PFSK-1 (cell line): ENCODE measurements around the gene BANP.

Experiments
- FOXP2 ChIP-seq: optimal IDR thresholded peaks from 2 replicates; pipeline ENCODE3; 2011; ENCODE audit warnings: borderline replicate concordance, control low read depth, inconsistent platforms; ENCODE audit not compliant: insufficient read depth; ENCODE audit errors: extremely low read length, extremely low read depth
- POLR2AphosphoS5 ChIP-seq: IDR thresholded peaks from 2 replicates; pipeline ENCODE4 v1.6.1; 2012; ENCODE audit warnings: low read depth, mild to moderate bottlenecking, control low read depth, low read length, moderate library complexity
- SIN3A ChIP-seq: IDR thresholded peaks from 2 replicates; pipeline ENCODE4 v1.6.1; 2012; ENCODE audit warnings: mild to moderate bottlenecking, low read length, moderate library complexity, borderline replicate concordance; ENCODE audit not compliant: insufficient read depth
- TAF1 ChIP-seq: IDR thresholded peaks from 2 replicates; pipeline ENCODE4 v1.6.1; 2012; ENCODE audit warnings: low read length, control low read depth, borderline replicate concordance; ENCODE audit not compliant: insufficient read depth
- TF ChIP-seq, protein P1 (sequence below), 2 experiments: IDR thresholded peaks; 2 replicates each; pipeline versions ENCODE4 v1.6.1 to v1.8.0; 2011 to 2012; ENCODE audit warnings: low read depth in 2 of 2, low read length in 2 of 2, control low read depth in 1 of 2, inconsistent platforms in 1 of 2, mild to moderate bottlenecking in 1 of 2, moderate library complexity in 1 of 2; ENCODE audit not compliant: insufficient read depth in 1 of 2

BANP gene

DNA sequence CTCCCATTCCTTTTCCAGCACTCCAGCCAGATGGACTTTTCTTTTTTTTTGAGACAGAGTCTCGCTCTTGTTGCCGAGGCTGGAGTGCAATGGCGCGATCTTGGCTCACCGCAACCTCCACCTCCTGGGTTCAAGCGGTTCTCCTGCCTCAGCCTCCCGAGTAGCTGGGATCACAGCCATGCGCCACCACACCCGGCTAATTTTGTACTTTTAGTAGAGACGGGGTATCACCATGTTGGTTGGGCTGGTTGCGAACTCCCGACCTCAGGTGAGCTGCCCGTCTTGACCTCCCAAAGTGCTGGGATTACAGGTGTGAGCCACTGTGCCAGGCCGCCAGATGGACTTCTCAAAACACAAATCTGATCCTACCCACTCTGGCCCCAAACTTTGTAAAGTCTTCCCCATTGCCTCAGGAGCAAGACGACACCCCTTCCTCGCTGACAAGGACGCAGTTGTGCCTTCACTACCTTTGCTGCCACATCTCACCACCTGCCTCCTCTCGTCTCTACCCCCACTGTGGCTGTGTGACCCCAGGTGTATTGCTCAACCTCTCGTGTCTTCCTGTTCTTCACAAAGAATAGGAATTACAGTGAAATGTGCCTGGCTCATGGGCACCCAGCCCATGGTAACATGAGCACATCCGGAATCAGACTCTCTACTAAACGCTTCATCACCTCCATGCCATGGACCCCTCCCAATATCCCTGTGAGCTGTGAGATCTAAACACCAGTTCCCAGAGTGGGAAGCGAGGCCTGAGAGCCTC lies 3.7 kb upstream of the BANP start:
- TF ChIP-seq, protein P1, sequence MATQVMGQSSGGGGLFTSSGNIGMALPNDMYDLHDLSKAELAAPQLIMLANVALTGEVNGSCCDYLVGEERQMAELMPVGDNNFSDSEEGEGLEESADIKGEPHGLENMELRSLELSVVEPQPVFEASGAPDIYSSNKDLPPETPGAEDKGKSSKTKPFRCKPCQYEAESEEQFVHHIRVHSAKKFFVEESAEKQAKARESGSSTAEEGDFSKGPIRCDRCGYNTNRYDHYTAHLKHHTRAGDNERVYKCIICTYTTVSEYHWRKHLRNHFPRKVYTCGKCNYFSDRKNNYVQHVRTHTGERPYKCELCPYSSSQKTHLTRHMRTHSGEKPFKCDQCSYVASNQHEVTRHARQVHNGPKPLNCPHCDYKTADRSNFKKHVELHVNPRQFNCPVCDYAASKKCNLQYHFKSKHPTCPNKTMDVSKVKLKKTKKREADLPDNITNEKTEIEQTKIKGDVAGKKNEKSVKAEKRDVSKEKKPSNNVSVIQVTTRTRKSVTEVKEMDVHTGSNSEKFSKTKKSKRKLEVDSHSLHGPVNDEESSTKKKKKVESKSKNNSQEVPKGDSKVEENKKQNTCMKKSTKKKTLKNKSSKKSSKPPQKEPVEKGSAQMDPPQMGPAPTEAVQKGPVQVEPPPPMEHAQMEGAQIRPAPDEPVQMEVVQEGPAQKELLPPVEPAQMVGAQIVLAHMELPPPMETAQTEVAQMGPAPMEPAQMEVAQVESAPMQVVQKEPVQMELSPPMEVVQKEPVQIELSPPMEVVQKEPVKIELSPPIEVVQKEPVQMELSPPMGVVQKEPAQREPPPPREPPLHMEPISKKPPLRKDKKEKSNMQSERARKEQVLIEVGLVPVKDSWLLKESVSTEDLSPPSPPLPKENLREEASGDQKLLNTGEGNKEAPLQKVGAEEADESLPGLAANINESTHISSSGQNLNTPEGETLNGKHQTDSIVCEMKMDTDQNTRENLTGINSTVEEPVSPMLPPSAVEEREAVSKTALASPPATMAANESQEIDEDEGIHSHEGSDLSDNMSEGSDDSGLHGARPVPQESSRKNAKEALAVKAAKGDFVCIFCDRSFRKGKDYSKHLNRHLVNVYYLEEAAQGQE (IDR thresholded peaks at IDR 0.05; ENCODE audit: insufficient read depth in 1 of 2, low read depth in 2 of 2, low read length in 2 of 2) = no peak
- no peak for TF ChIP-seq FOXP2
- TF ChIP-seq SIN3A = no peak
- TF ChIP-seq TAF1 = no peak
- TF ChIP-seq POLR2AphosphoS5 = no peak

DNA sequence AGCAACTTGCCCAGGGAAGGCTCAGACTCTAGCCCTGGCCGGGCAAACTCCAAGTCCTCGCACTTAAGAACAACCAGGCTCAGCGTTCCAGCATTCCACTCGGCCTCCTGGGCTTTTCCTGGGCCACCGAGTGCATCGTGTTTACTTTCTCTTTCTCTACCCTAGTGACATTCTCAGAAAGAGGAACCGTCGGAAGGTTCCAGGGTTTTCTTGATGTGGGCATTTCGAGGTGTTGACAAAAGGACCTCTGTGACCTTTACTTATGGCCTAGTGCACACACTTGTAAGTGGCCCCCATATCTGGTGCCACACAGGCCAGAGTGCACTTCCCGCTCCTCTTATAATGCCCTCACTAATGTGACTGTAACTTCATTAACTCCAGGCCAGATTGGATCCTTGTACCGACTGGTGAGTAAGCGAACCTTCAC lies 3.1 kb upstream of the BANP start:
- TF ChIP-seq SIN3A (no peak), POLR2AphosphoS5 (no peak), FOXP2 (no peak), TAF1 (no peak)
- TF ChIP-seq, protein P1 (IDR thresholded peaks at IDR 0.05; ENCODE audit: insufficient read depth in 1 of 2, low read depth in 2 of 2, low read length in 2 of 2) = no peak

DNA sequence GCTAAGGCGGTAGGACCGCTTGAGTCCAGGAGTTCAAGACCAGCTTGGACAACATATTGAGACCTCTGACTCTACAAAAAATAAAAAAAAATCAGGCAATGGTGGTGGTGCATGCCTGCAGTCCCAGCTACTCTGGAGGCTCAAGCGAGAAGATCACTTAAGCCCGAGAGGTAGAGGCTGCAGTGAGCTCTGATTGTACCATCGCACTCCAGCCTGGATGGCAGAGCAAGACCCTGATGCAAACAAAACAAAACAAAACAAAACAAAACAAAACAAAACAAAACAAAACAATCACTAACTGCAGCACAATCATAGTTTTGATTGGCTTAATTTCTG lies 2.5 kb upstream of the BANP start:
- TF ChIP-seq TAF1 = no peak
- TF ChIP-seq SIN3A = no peak
- TF ChIP-seq FOXP2 = no peak
- TF ChIP-seq POLR2AphosphoS5 = no peak
- TF ChIP-seq, protein P1 (IDR thresholded peaks at IDR 0.05; ENCODE audit: insufficient read depth in 1 of 2, low read depth in 2 of 2, low read length in 2 of 2) = no peak

GRCh38 chr16:87949071-87949744 lies 2.0 kb upstream of the BANP start:
- TF ChIP-seq, protein P1 (IDR thresholded peaks at IDR 0.05; ENCODE audit: insufficient read depth in 1 of 2, low read depth in 2 of 2, low read length in 2 of 2) = no peak
- TF ChIP-seq FOXP2 (no peak), SIN3A (no peak), TAF1 (no peak), POLR2AphosphoS5 (no peak)
